ENCODE measurements around the gene GPR75. TPM values are rescaled to one million over a fixed set of nuclear protein-coding genes. Genes with fewer than 3 reads are reported as not detected.
A peak's percentile ranks its signal among the peaks of the same experiment; 100 is the strongest.

GPR75 gene
- 1.5 and 2.3 TPM in 2 replicates for total RNA-seq (2014; rRNA removed; shearing (Covaris generic))

- no peak within 1 kb of the TSS for H3K27ac ChIP-seq
- peaks cover 25% of the 10 kb centered on the region for H3K36me3 ChIP-seq
- H3K4me3 ChIP-seq, result no peak within 1 kb of the TSS
- no peaks in the 10 kb centered on the region for H3K4me1 ChIP-seq (replicated peaks)
- no peaks in the 10 kb centered on the region for H3K27me3 ChIP-seq (replicated peaks)
- no peak for DNase-seq (ENCODE audit: low read depth in 1 of 2, low spot score in 2 of 2)
- no peaks in the 10 kb centered on the region for H3K9me3 ChIP-seq (replicated peaks)
Measured at GRCh38 chr2:53859206-53860181, at the start of gene GPR75. Gene GPR75 (minus strand): TSS chr2:53859967. CDS start chr2:53854756, 5,211 bp downstream.

- H3K4me1 ChIP-seq (replicated peaks), result no peaks in the 10 kb centered on the region
- peaks cover 71% of the 10 kb centered on the region for H3K36me3 ChIP-seq
- H3K9me3 ChIP-seq (replicated peaks), result no peaks in the 10 kb centered on the region
- H3K4me3 ChIP-seq, result no peak overlapping the region
- H3K27me3 ChIP-seq (replicated peaks), result no peaks in the 10 kb centered on the region
- no peak for DNase-seq (ENCODE audit: low read depth in 1 of 2, low spot score in 2 of 2)
- H3K27ac ChIP-seq, result no peak overlapping the region
Measured at GRCh38 chr2:53907582-53907981, 47.8 kb upstream of the GPR75 start.

- Histone ChIP-seq H3K36me3 (peaks cover 90% of the 10 kb centered on the region), H3K9me3 (replicated peaks) (no peaks in the 10 kb centered on the region), H3K4me1 (replicated peaks) (no peaks in the 10 kb centered on the region), H3K27me3 (replicated peaks) (no peaks in the 10 kb centered on the region), H3K27ac (no peak overlapping the region), H3K4me3 (no peak overlapping the region)
- DNase-seq (ENCODE audit: low read depth in 1 of 2, low spot score in 2 of 2), result no peak
Measured at GRCh38 chr2:53905396-53905795, 45.6 kb upstream of the GPR75 start.

GRCh38 chr2:53903011-53903410 lies 43.2 kb upstream of the GPR75 start:
- H3K36me3 ChIP-seq, result peaks cover 92% of the 10 kb centered on the region
- no peaks in the 10 kb centered on the region for H3K9me3 ChIP-seq (replicated peaks)
- no peaks in the 10 kb centered on the region for H3K4me1 ChIP-seq (replicated peaks)
- DNase-seq (ENCODE audit: low read depth in 1 of 2, low spot score in 2 of 2), result no peak
- H3K4me3 ChIP-seq, result no peak overlapping the region
- no peaks in the 10 kb centered on the region for H3K27me3 ChIP-seq (replicated peaks)
- no peak overlapping the region for H3K27ac ChIP-seq

- Histone ChIP-seq H3K27ac (no peak overlapping the region), H3K9me3 (replicated peaks) (no peaks in the 10 kb centered on the region), H3K4me1 (replicated peaks) (no peaks in the 10 kb centered on the region), H3K4me3 (no peak overlapping the region), H3K36me3 (peaks cover 92% of the 10 kb centered on the region), H3K27me3 (replicated peaks) (no peaks in the 10 kb centered on the region)
- no peak for DNase-seq (ENCODE audit: low read depth in 1 of 2, low spot score in 2 of 2)
Measured at GRCh38 chr2:53901192-53901591, 41.4 kb upstream of the GPR75 start.

- DNase-seq (ENCODE audit: low read depth in 1 of 2, low spot score in 2 of 2), result no peak
- Histone ChIP-seq H3K4me1 (replicated peaks) (no peaks in the 10 kb centered on the region), H3K9me3 (replicated peaks) (no peaks in the 10 kb centered on the region), H3K27me3 (replicated peaks) (no peaks in the 10 kb centered on the region), H3K27ac (no peak overlapping the region), H3K4me3 (no peak overlapping the region), H3K36me3 (peaks cover 91% of the 10 kb centered on the region)
Measured at GRCh38 chr2:53896864-53897263, 37.1 kb upstream of the GPR75 start.

- Histone ChIP-seq H3K4me1 (replicated peaks) (no peaks in the 10 kb centered on the region), H3K36me3 (peaks cover 93% of the 10 kb centered on the region)
- no peak for DNase-seq (ENCODE audit: low read depth in 1 of 2, low spot score in 2 of 2)
Measured at GRCh38 chr2:53886406-53887280, 26.9 kb upstream of the GPR75 start.

GRCh38 chr2:53884883-53885282 lies 25.1 kb upstream of the GPR75 start:
- no peak for DNase-seq (ENCODE audit: low read depth in 1 of 2, low spot score in 2 of 2)
- H3K36me3 ChIP-seq, result peaks cover 84% of the 10 kb centered on the region
- no peaks in the 10 kb centered on the region for H3K9me3 ChIP-seq (replicated peaks)
- H3K27me3 ChIP-seq (replicated peaks), result 0 out of 2 replicates have a peak, but pooled peaks cover 2% of the 10 kb centered on the region
- H3K27ac ChIP-seq, result no peak overlapping the region
- peaks cover 5% of the 10 kb centered on the region for H3K4me1 ChIP-seq (replicated peaks)
- no peak overlapping the region for H3K4me3 ChIP-seq

More at GRCh38 chr2:53886406-53887280, 26.9 kb upstream of the GPR75 start:
- Histone ChIP-seq H3K9me3 (replicated peaks) (no peaks in the 10 kb centered on the region), H3K27ac (no peak overlapping the region), H3K27me3 (replicated peaks) (0 out of 2 replicates have a peak, but pooled peaks cover 2% of the 10 kb centered on the region), H3K4me3 (no peak overlapping the region)

GRCh38 chr2:53881986-53882385 lies 22.2 kb upstream of the GPR75 start:
- Histone ChIP-seq H3K4me3 (no peak overlapping the region), H3K4me1 (replicated peaks) (peaks cover 5% of the 10 kb centered on the region), H3K27ac (no peak overlapping the region), H3K9me3 (replicated peaks) (no peaks in the 10 kb centered on the region), H3K27me3 (replicated peaks) (0 out of 2 replicates have a peak, but pooled peaks cover 2% of the 10 kb centered on the region), H3K36me3 (peaks cover 65% of the 10 kb centered on the region)
- no peak for DNase-seq (ENCODE audit: low read depth in 1 of 2, low spot score in 2 of 2)

GRCh38 chr2:53881360-53881759 lies 21.6 kb upstream of the GPR75 start:
- no peaks in the 10 kb centered on the region for H3K9me3 ChIP-seq (replicated peaks)
- H3K4me3 ChIP-seq, result no peak overlapping the region
- peaks cover 5% of the 10 kb centered on the region for H3K4me1 ChIP-seq (replicated peaks)
- no peak overlapping the region for H3K27ac ChIP-seq
- no peak for DNase-seq (ENCODE audit: low read depth in 1 of 2, low spot score in 2 of 2)
- H3K36me3 ChIP-seq, result peaks cover 58% of the 10 kb centered on the region
- 0 out of 2 replicates have a peak, but pooled peaks cover 2% of the 10 kb centered on the region for H3K27me3 ChIP-seq (replicated peaks)

GRCh38 chr2:53880756-53881155 lies 21.0 kb upstream of the GPR75 start:
- Histone ChIP-seq H3K9me3 (replicated peaks) (no peaks in the 10 kb centered on the region), H3K36me3 (peaks cover 57% of the 10 kb centered on the region), H3K27me3 (replicated peaks) (0 out of 2 replicates have a peak, but pooled peaks cover 2% of the 10 kb centered on the region), H3K27ac (no peak overlapping the region), H3K4me3 (no peak overlapping the region), H3K4me1 (replicated peaks) (peaks cover 5% of the 10 kb centered on the region)
- peak in 1 of 2 experiments; percentile 9 for DNase-seq (ENCODE audit: low read depth in 1 of 2, low spot score in 2 of 2)

GRCh38 chr2:53877556-53877955 lies 17.8 kb upstream of the GPR75 start:
- Histone ChIP-seq H3K9me3 (replicated peaks) (no peaks in the 10 kb centered on the region), H3K4me3 (no peak overlapping the region), H3K27ac (no peak overlapping the region), H3K4me1 (replicated peaks) (peaks cover 5% of the 10 kb centered on the region), H3K27me3 (replicated peaks) (no peaks in the 10 kb centered on the region), H3K36me3 (peaks cover 58% of the 10 kb centered on the region)
- no peak for DNase-seq (ENCODE audit: low read depth in 1 of 2, low spot score in 2 of 2)

GRCh38 chr2:53877112-53877511 lies 17.3 kb upstream of the GPR75 start:
- H3K27me3 ChIP-seq (replicated peaks), result no peaks in the 10 kb centered on the region
- H3K4me3 ChIP-seq, result no peak overlapping the region
- H3K36me3 ChIP-seq, result peaks cover 56% of the 10 kb centered on the region
- H3K9me3 ChIP-seq (replicated peaks), result no peaks in the 10 kb centered on the region
- DNase-seq (ENCODE audit: low read depth in 1 of 2, low spot score in 2 of 2), result no peak
- H3K4me1 ChIP-seq (replicated peaks), result peaks cover 5% of the 10 kb centered on the region
- no peak overlapping the region for H3K27ac ChIP-seq
